ENCODE results near the gene ZFP3.

Gene ZFP3

DNA sequence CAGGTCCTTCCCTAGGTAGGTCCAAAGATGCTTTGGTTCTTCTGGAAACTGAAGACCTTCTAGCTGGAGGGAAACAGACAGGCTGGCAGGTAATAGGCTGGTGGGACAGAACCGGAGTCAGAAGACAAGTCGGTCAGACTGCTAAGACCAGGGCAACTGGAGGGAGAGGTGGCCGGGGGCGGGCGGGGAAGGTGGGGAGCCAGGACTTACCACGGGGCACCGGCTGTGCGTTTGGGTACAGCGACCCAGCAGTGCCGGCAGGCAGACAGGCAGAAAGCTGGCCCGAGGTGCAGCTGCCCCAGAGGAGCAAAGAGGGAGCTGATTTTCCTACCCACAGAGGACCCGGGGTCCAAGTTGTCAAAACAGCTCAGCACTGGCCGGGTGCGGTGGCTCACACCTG is 43.6 kb upstream of the ZFP3 start:
- in situ Hi-C loops (cut with HindIII; ENCODE audit: low pct_ligation_motif_present, low sequenced_read_pairs): no loop called here
- TF ChIP-seq CTCF (IDR thresholded peaks at IDR 0.05; ENCODE audit: low read depth, low read length, missing control alignments): no peak
- no peaks in the 10 kb centered on the region for H3K27me3 ChIP-seq (replicated peaks)
- no peak overlapping the region for H3K4me3 ChIP-seq (ENCODE audit: low read depth, low read length)
- no peak overlapping the region for H3K27ac ChIP-seq
- H3K36me3 ChIP-seq (replicated peaks): no peaks in the 10 kb centered on the region
- DNase-seq: no peak

DNA sequence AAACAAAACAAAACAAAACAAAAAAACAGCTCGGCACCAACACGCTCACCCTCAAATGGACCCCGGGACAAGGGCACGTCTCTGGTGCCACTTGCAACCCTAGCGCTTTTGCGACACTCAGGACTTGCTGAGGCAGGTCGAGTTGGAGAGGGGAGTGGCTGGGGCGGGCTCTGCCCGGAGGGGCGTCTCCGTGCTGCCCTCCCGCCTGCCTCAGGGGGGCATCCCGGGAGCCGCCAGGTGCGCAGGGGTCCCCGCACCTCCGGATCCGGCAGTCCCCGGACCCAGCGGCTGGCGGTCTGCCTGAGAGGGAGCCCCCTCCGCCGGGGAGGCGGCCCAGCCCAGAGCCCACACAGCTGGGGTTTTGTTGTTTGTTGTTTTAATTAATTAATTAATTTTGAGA is 43.0 kb upstream of the ZFP3 start, which contains the start of gene SLC52A1:
SLC52A1 (minus strand) TSS at position 112 of the 400 bp plus-strand sequence. CDS start 820 bp downstream, outside the sequence.
- in situ Hi-C loops (cut with HindIII; ENCODE audit: low pct_ligation_motif_present, low sequenced_read_pairs): no loop called here
- no peak for TF ChIP-seq CTCF (IDR thresholded peaks at IDR 0.05; ENCODE audit: low read depth, low read length, missing control alignments)
- no peaks in the 10 kb centered on the region for H3K27me3 ChIP-seq (replicated peaks)
- H3K27ac ChIP-seq: no peak within 1 kb of the TSS
- DNase-seq: no peak
- no peak within 1 kb of the TSS for H3K4me3 ChIP-seq (ENCODE audit: low read depth, low read length)
- no peaks in the 10 kb centered on the region for H3K36me3 ChIP-seq (replicated peaks)

- no peak for DNase-seq
- no peaks in the 10 kb centered on the region for H3K36me3 ChIP-seq (replicated peaks)
- TF ChIP-seq CTCF (IDR thresholded peaks at IDR 0.05; ENCODE audit: low read depth, low read length, missing control alignments): no peak
- no peaks in the 10 kb centered on the region for H3K27me3 ChIP-seq (replicated peaks)
- no peak overlapping the region for H3K27ac ChIP-seq
- H3K4me3 ChIP-seq (ENCODE audit: low read depth, low read length): no peak overlapping the region
- in situ Hi-C loops (cut with HindIII; ENCODE audit: low pct_ligation_motif_present, low sequenced_read_pairs): no loop called here
Measured at GRCh38 chr17:5042157-5043022, 35.9 kb upstream of the ZFP3 start.

- Histone ChIP-seq H3K4me3 (ENCODE audit: low read depth, low read length) (no peak overlapping the region), H3K36me3 (replicated peaks) (no peaks in the 10 kb centered on the region), H3K27ac (no peak overlapping the region), H3K27me3 (replicated peaks) (no peaks in the 10 kb centered on the region)
- no peak for TF ChIP-seq CTCF (IDR thresholded peaks at IDR 0.05; ENCODE audit: low read depth, low read length, missing control alignments)
- in situ Hi-C loops (cut with HindIII; ENCODE audit: low pct_ligation_motif_present, low sequenced_read_pairs): no loop called here
- no peak for DNase-seq
Measured at GRCh38 chr17:5043524-5043923, 34.7 kb upstream of the ZFP3 start.

- in situ Hi-C loops (cut with HindIII; ENCODE audit: low pct_ligation_motif_present, low sequenced_read_pairs): no loop called here
- DNase-seq: no peak
- TF ChIP-seq CTCF (IDR thresholded peaks at IDR 0.05; ENCODE audit: low read depth, low read length, missing control alignments): no peak
Measured at GRCh38 chr17:5044630-5045029, 33.6 kb upstream of the ZFP3 start.

More at GRCh38 chr17:5044630-5045029, 33.6 kb upstream of the ZFP3 start:
- no peaks in the 10 kb centered on the region for H3K27me3 ChIP-seq (replicated peaks)
- H3K27ac ChIP-seq: no peak overlapping the region
- no peaks in the 10 kb centered on the region for H3K36me3 ChIP-seq (replicated peaks)
- H3K4me3 ChIP-seq (ENCODE audit: low read depth, low read length): no peak overlapping the region

All from brain microvascular endothelial cell (primary cell).